Lung (tissue), 12 donors: ENCODE data around the gene ADGRV1. TPM values are rescaled to one million over a fixed set of nuclear protein-coding genes. Genes with fewer than 3 reads are reported as not detected.

Experiments
- ATAC-seq: fragments of 200-7000 bp; cut with Tn5 transposase; one replicate; pipeline ENCODE4 v1.9.1; 2020; ENCODE audit warnings: moderate number of reproducible peaks; ENCODE audit not compliant: insufficient read depth, low FRiP score
- DNase-seq, 3 donors: peaks; one replicate each; pipeline ENCODE4 v3.0.0-alpha.2; 2013 to 2017
- H3K27ac ChIP-seq, 2 donors: one replicate each; pipeline ENCODE4 v1.5.1; 2013; ENCODE audit warnings: mild to moderate bottlenecking in 2 of 2, moderate library complexity in 2 of 2, control low read depth in 1 of 2, inconsistent platforms in 1 of 2, low read depth in 1 of 2, low read length in 1 of 2
- H3K27me3 ChIP-seq, 3 donors: one replicate each; pipeline ENCODE4 v1.5.1; 2013; ENCODE audit warnings: low read length in 2 of 3; ENCODE audit not compliant: control insufficient read depth in 3 of 3, insufficient read depth in 3 of 3
- H3K36me3 ChIP-seq, 4 donors: one replicate each; pipeline ENCODE4 v1.5.1; 2013; ENCODE audit warnings: low read length in 4 of 4, mild to moderate bottlenecking in 1 of 4, moderate library complexity in 1 of 4; ENCODE audit not compliant: control insufficient read depth in 4 of 4, insufficient read depth in 4 of 4
- H3K4me1 ChIP-seq, 5 donors: one replicate each; pipeline ENCODE4 v1.5.1; 2013; ENCODE audit warnings: low read length in 5 of 5, mild to moderate bottlenecking in 2 of 5, moderate library complexity in 1 of 5; ENCODE audit not compliant: control insufficient read depth in 5 of 5, insufficient read depth in 5 of 5
- H3K4me3 ChIP-seq: one replicate; pipeline ENCODE4 v1.5.1; 2013; ENCODE audit warnings: mild to moderate bottlenecking, control low read depth, moderate library complexity
- H3K9ac ChIP-seq, 2 donors: one replicate each; pipeline ENCODE4 v1.5.1; 2013; ENCODE audit warnings: low read length in 2 of 2, control low read depth in 1 of 2; ENCODE audit not compliant: insufficient read depth in 1 of 2
- H3K9me3 ChIP-seq, 4 donors: one replicate each; pipeline ENCODE4 v1.5.1; 2013; ENCODE audit warnings: low read length in 3 of 4, mild to moderate bottlenecking in 1 of 4, moderate library complexity in 1 of 4; ENCODE audit not compliant: control insufficient read depth in 4 of 4, insufficient read depth in 3 of 4
- CTCF ChIP-seq: IDR thresholded peaks from 2 replicates; pipeline ENCODE4 v1.5.1; 2012; ENCODE audit warnings: mild to moderate bottlenecking; ENCODE audit errors: control extremely low read depth, extremely low read depth
- WGBS, 2 donors: extraction: QIAGEN DNeasy Blood & Tissue Kit; methylation state at CpG; one replicate each; pipeline ENCODE4 v1.1.7; 2013; 5-methylcytosine and 5-hydroxymethylcytosine counted together
- polyA plus RNA-seq, 2 donors: library from polyadenylated mRNA; stranded (reverse); fragments of 200-250 nt; gene quantifications; one replicate each; pipeline ENCODE4 v1.2.1, GENCODE V29; 2013
- total RNA-seq, 2 donors: library from RNA; depleted of rRNA in 1 of 2; stranded (reverse); fragments of >200 nt in 1 of 2; gene quantifications; one replicate each; pipeline ENCODE4 v1.2.1, GENCODE V29; 2014 to 2021
- donor health status: control.
- donor health status: control.
- donor health status: Bipolar disorder and iron deficiency.
- donor health status: healthy.
- donor health status: DM: yes; HTN: yes; CAD: no.

Gene ADGRV1
- total and polyA plus RNA-seq, 4 donors: 3.6 to 66.2 (median 28.2) TPM

- Histone ChIP-seq H3K4me3 (no peak overlapping the region), H3K27ac (no peak overlapping the region), H3K27me3 (no peaks in the 10 kb centered on the region), H3K36me3 (no peaks in the 10 kb centered on the region), H3K9ac (no peak overlapping the region), H3K9me3 (no peaks in the 10 kb centered on the region), H3K4me1 (peaks cover 0 to 7% (median 0%) of the 10 kb centered on the region in 5 donors)
- ATAC-seq: no peak
- WGBS, 2 donors: 68 to 90% methylated on average over 1 of the region's 1 CpG
- DNase-seq: no peak
- TF ChIP-seq CTCF: no peak
Observed at GRCh38 chr5:91136271-91136670, 577.7 kb downstream of the ADGRV1 start.

- WGBS, 2 donors: 95 to 96% methylated on average over 3 of the region's 3 CpGs
- no peaks in the 10 kb centered on the region for H3K9me3 ChIP-seq
- H3K4me3 ChIP-seq: no peak overlapping the region
- H3K9ac ChIP-seq: no peak overlapping the region
- ATAC-seq (no peak), DNase-seq (no peak)
- TF ChIP-seq CTCF: no peak
- peaks cover 0 to 9% (median 2%) of the 10 kb centered on the region in 5 donors for H3K4me1 ChIP-seq
- H3K27me3 ChIP-seq: no peaks in the 10 kb centered on the region
- no peaks in the 10 kb centered on the region for H3K36me3 ChIP-seq
- H3K27ac ChIP-seq: no peak overlapping the region
Observed at GRCh38 chr5:91137647-91138046, 579.0 kb downstream of the ADGRV1 start.

GRCh38 chr5:91139572-91140200 lies 581.1 kb downstream of the ADGRV1 start:
- TF ChIP-seq CTCF: no peak
- H3K27me3 ChIP-seq: no peaks in the 10 kb centered on the region
- DNase-seq (peak in 2 of 3 donors; percentile 73 to 87), ATAC-seq (no peak)
- peak overlapping the region in 1 of 2 donors; percentile 5 for H3K27ac ChIP-seq
- peaks cover 0 to 13% (median 7%) of the 10 kb centered on the region in 5 donors for H3K4me1 ChIP-seq
- H3K9me3 ChIP-seq: no peaks in the 10 kb centered on the region
- H3K36me3 ChIP-seq: no peaks in the 10 kb centered on the region
- no peak overlapping the region for H3K9ac ChIP-seq
- no peak overlapping the region for H3K4me3 ChIP-seq

- 67 to 79% methylated on average over 2 of the region's 2 CpGs for WGBS, 2 donors
- Histone ChIP-seq H3K27ac (no peak overlapping the region), H3K4me3 (no peak overlapping the region), H3K36me3 (no peaks in the 10 kb centered on the region), H3K9me3 (no peaks in the 10 kb centered on the region), H3K4me1 (peaks cover 0 to 21% (median 7%) of the 10 kb centered on the region in 5 donors), H3K27me3 (no peaks in the 10 kb centered on the region), H3K9ac (no peak overlapping the region)
- no peak for TF ChIP-seq CTCF
- no peak for ATAC-seq
- DNase-seq: no peak
Observed at GRCh38 chr5:91140657-91141056, 582.1 kb downstream of the ADGRV1 start.
